Loucy (cell line): ENCODE measurements around the gene SPATC1L.
"Not testable (repeated sequence)": the region's sequence is repeated elsewhere in the genome, so short reads cannot be mapped to it uniquely, and the experiment has no call there.

ENCODE experiments used
- H2AFZ ChIP-seq: fragments of 200-600 bp; sonication (generic); 2 replicates; pipeline ENCODE4 v1.6.0; 2016; ENCODE audit warnings: antibody characterized with exemption, mild to moderate bottlenecking, low read length, moderate library complexity
- H3F3A ChIP-seq: fragments of 200-600 bp; 2 replicates; pipeline ENCODE4 v1.6.0; 2016; ENCODE audit warnings: antibody characterized with exemption, low read depth, mild to moderate bottlenecking
- H3K27me3 ChIP-seq: fragments of 200-600 bp; sonication (generic); 2 replicates; pipeline ENCODE4 v1.6.1; 2014; ENCODE audit warnings: low read length, mild to moderate bottlenecking; ENCODE audit not compliant: insufficient read depth, poor library complexity, severe bottlenecking
- H3K36me3 ChIP-seq: fragments of 200-600 bp; sonication (generic); 2 replicates; pipeline ENCODE4 v1.6.1; 2016; ENCODE audit warnings: low read length; ENCODE audit not compliant: insufficient read depth
- H3K4me1 ChIP-seq: fragments of 200-600 bp; sonication (generic); 2 replicates; pipeline ENCODE4 v1.5.1; 2014; ENCODE audit warnings: low read length, mild to moderate bottlenecking; ENCODE audit not compliant: insufficient read depth, poor library complexity, severe bottlenecking
- H3K4me2 ChIP-seq: fragments of 200-600 bp; sonication (generic); 2 replicates; pipeline ENCODE4 v1.6.0; 2014; ENCODE audit warnings: antibody characterized with exemption, low read length, low read depth, mild to moderate bottlenecking; ENCODE audit not compliant: poor library complexity, severe bottlenecking
- H3K4me3 ChIP-seq: fragments of 200-600 bp; sonication (generic); 2 replicates; pipeline ENCODE4 v1.5.1; 2014; ENCODE audit warnings: low read length, mild to moderate bottlenecking, mixed read lengths; ENCODE audit not compliant: poor library complexity, severe bottlenecking
- H3K79me2 ChIP-seq: fragments of 200-600 bp; sonication (generic); 2 replicates; pipeline ENCODE4 v1.6.1; 2014; ENCODE audit warnings: low read length; ENCODE audit not compliant: insufficient read depth
- H3K9ac ChIP-seq: fragments of 200-600 bp; sonication (generic); 2 replicates; pipeline ENCODE4 v1.6.0; 2014; ENCODE audit warnings: mild to moderate bottlenecking, low read depth, low read length, moderate library complexity; ENCODE audit not compliant: poor library complexity, severe bottlenecking
- H3K9me2 ChIP-seq: fragments of 200-600 bp; sonication (generic); replicated peaks from 2 replicates; pipeline ENCODE4 v1.6.1; 2016; ENCODE audit warnings: low read depth, low read length, mixed read lengths
- H3K9me3 ChIP-seq: fragments of 200-600 bp; sonication (generic); 2 replicates; pipeline ENCODE4 v1.6.1; 2014; ENCODE audit warnings: mild to moderate bottlenecking, antibody characterized with exemption, low read length, low read depth; ENCODE audit not compliant: insufficient read depth
- H4K20me1 ChIP-seq: fragments of 200-600 bp; sonication (generic); 2 replicates; pipeline ENCODE4 v1.6.0; 2014; ENCODE audit warnings: antibody characterized with exemption, low read length, mild to moderate bottlenecking; ENCODE audit not compliant: insufficient read depth, poor library complexity, severe bottlenecking
- CTCF ChIP-seq: fragments of 200-600 bp; sonication (generic); conservative IDR thresholded peaks from 2 replicates; pipeline ENCODE4 v1.5.1; 2014; ENCODE audit warnings: mild to moderate bottlenecking, antibody characterized with exemption, low read length
- EZH2phosphoT487 ChIP-seq: fragments of 200-600 bp; IDR thresholded peaks from 2 replicates; pipeline ENCODE4 v1.6.1; 2018; ENCODE audit warnings: antibody characterized with exemption, mild to moderate bottlenecking, moderate library complexity, borderline replicate concordance

Gene SPATC1L

GRCh38 chr21:46178961-46179360 lies 5.3 kb downstream of the SPATC1L start:
- no peaks in the 10 kb centered on the region for H3K36me3 ChIP-seq
- H3K4me1 ChIP-seq, result peaks cover 8% of the 10 kb centered on the region
- H3F3A ChIP-seq, result no peaks in the 10 kb centered on the region
- H3K4me3 ChIP-seq, result no peak overlapping the region
- no peak overlapping the region for H3K9ac ChIP-seq
- H3K79me2 ChIP-seq, result no peaks in the 10 kb centered on the region
- H2AFZ ChIP-seq, result no peak overlapping the region
- no peak for TF ChIP-seq CTCF
- no peak for TF ChIP-seq EZH2phosphoT487
- no peaks in the 10 kb centered on the region for H3K27me3 ChIP-seq
- H3K9me3 ChIP-seq, result peaks cover 17% of the 10 kb centered on the region; the same call in 1 of the 2 replicates
- no peak overlapping the region for H3K4me2 ChIP-seq
- no peaks in the 10 kb centered on the region for H3K9me2 ChIP-seq
- H4K20me1 ChIP-seq, result no peaks in the 10 kb centered on the region

GRCh38 chr21:46176443-46177129 lies 7.7 kb downstream of the SPATC1L start:
- not testable (repeated sequence) for H3K9ac ChIP-seq, H2AFZ ChIP-seq, H3K36me3 ChIP-seq, H3K27me3 ChIP-seq, H3K9me2 ChIP-seq, H3F3A ChIP-seq, H3K4me1 ChIP-seq, H3K79me2 ChIP-seq, H3K4me3 ChIP-seq, H3K4me2 ChIP-seq, H4K20me1 ChIP-seq
- peaks cover 20% of the 10 kb centered on the region; the same call in 1 of the 2 replicates for H3K9me3 ChIP-seq

GRCh38 chr21:46173573-46173972 lies 10.7 kb downstream of the SPATC1L start:
- H3K9me3 ChIP-seq, result peaks cover 20% of the 10 kb centered on the region; the same call in 1 of the 2 replicates
- TF ChIP-seq EZH2phosphoT487, result no peak
- TF ChIP-seq CTCF, result no peak

More at GRCh38 chr21:46173573-46173972, 10.7 kb downstream of the SPATC1L start:
- H3K4me2 ChIP-seq, result no peak overlapping the region
- H3K9me2 ChIP-seq, result no peaks in the 10 kb centered on the region
- H2AFZ ChIP-seq, result no peak overlapping the region
- H3K4me1 ChIP-seq, result no peaks in the 10 kb centered on the region
- H3K4me3 ChIP-seq, result no peak overlapping the region
- H3K27me3 ChIP-seq, result no peaks in the 10 kb centered on the region
- H3K36me3 ChIP-seq, result no peaks in the 10 kb centered on the region
- H3F3A ChIP-seq, result no peaks in the 10 kb centered on the region
- no peaks in the 10 kb centered on the region for H3K79me2 ChIP-seq
- no peaks in the 10 kb centered on the region for H4K20me1 ChIP-seq
- H3K9ac ChIP-seq, result no peak overlapping the region
